PC-9 (cell line): Measurements from ENCODE around the gene DISC1.

Source experiments
- CTCF ChIP-seq: fragments of 200-600 bp; sonication (generic); conservative IDR thresholded peaks from 2 replicates; pipeline ENCODE4 v1.6.1; 2017; ENCODE audit warnings: mixed run types, antibody characterized with exemption, mild to moderate bottlenecking, moderate library complexity
- EZH2 ChIP-seq: fragments of 200-600 bp; sonication (generic); IDR thresholded peaks from 2 replicates; pipeline ENCODE4 v1.8.0; 2017; ENCODE audit warnings: antibody characterized with exemption, low read depth

DNA sequence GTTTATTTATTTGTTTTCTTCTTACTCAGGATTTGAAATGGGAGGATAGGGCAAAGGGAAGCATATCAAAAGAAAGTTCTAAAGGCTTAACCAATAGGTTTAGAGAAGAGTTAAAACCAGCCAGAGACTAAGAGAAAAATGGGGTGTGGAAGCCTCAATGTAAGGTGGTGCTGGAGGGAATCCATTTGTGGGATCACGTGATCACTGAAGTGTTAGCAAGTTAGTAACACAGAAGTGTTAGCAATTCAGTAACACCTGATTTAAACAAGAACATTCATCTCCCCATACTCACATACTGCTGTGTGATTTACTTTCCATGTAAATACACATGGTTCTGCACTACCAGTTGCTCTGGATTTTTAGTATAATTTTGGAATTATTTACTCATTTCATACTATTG lies 451.2 kb downstream of the DISC1 start:
- TF ChIP-seq CTCF, result no peak
- no peak for TF ChIP-seq EZH2
